HepG2 (cell line): ENCODE results near the gene OR2V2. TPM values are rescaled to one million over a fixed set of nuclear protein-coding genes. Genes with fewer than 3 reads are reported as not detected.

Experiments
- CERS6 ChIP-seq: sonication (generic); formaldehyde crosslinking; IDR thresholded peaks from 2 replicates; pipeline ENCODE4 v1.5.0; 2020; ENCODE audit warnings: missing genetic modification reagents
- HDAC1 ChIP-seq: sonication (generic); formaldehyde crosslinking; IDR thresholded peaks from 2 replicates; pipeline ENCODE4 v1.5.1; 2020; ENCODE audit warnings: mild to moderate bottlenecking, missing genetic modification reagents
- IKZF4 ChIP-seq: sonication (generic); formaldehyde crosslinking; IDR thresholded peaks from 2 replicates; pipeline ENCODE4 v1.5.1; 2020; ENCODE audit warnings: borderline replicate concordance, mild to moderate bottlenecking, low read depth, missing genetic modification reagents; ENCODE audit errors: not compliant biosample characterization
- KLF15 ChIP-seq: sonication (generic); formaldehyde crosslinking; IDR thresholded peaks from 2 replicates; pipeline ENCODE4 v1.8.1; 2023; ENCODE audit warnings: borderline replicate concordance, mild to moderate bottlenecking, inconsistent platforms, missing genetic modification reagents, mixed read lengths
- KLF9 ChIP-seq: IDR thresholded peaks from 2 replicates; pipeline ENCODE4 v1.6.1; 2016; ENCODE audit warnings: low read depth
- MAFG ChIP-seq: sonication (generic); formaldehyde crosslinking; IDR thresholded peaks from 2 replicates; pipeline ENCODE4 v1.5.1; 2020; ENCODE audit warnings: mild to moderate bottlenecking, missing genetic modification reagents
- POGZ ChIP-seq: sonication (generic); formaldehyde crosslinking; IDR thresholded peaks from 2 replicates; pipeline ENCODE4 v1.4.0; 2020; ENCODE audit warnings: mild to moderate bottlenecking, missing genetic modification reagents
- TEAD3 ChIP-seq: optimal IDR thresholded peaks from 2 replicates; pipeline ENCODE3; 2016; ENCODE audit warnings: borderline replicate concordance
- ZBTB42 ChIP-seq: sonication (generic); formaldehyde crosslinking; IDR thresholded peaks from 2 replicates; pipeline ENCODE4 v1.5.0; 2020; ENCODE audit warnings: mild to moderate bottlenecking, missing genetic modification reagents
- ZFP37 ChIP-seq: sonication (generic); formaldehyde crosslinking; IDR thresholded peaks from 2 replicates; pipeline ENCODE4 v1.4.0; 2020; ENCODE audit warnings: missing genetic modification reagents, borderline replicate concordance
- ZNF317 ChIP-seq: sonication (generic); formaldehyde crosslinking; IDR thresholded peaks from 2 replicates; pipeline ENCODE4 v1.5.0; 2020; ENCODE audit warnings: mild to moderate bottlenecking, missing genetic modification reagents
- ZNF580 ChIP-seq: IDR thresholded peaks from 2 replicates; pipeline ENCODE4 v1.6.1; 2016; ENCODE audit warnings: low read depth, borderline replicate concordance
- polyA plus RNA-seq, 8 experiments: library from polyadenylated mRNA; depleted of rRNA in 3 of 8; stranded (reverse) in 7 of 8; unstranded in 1 of 8; fragments of >200 nt; fragmentation: Illumina TruSeq in 4 of 8; extraction: Trizol in 4 of 8; gene quantifications; 2 replicates each; pipeline versions ENCODE4 v1.2.1 to v1.2.3, GENCODE V29; 2011 to 2016; ENCODE audit warnings: low read depth in 4 of 8, missing spikeins in 1 of 8, mixed read lengths in 1 of 8; ENCODE audit not compliant: insufficient read depth in 1 of 8
- total RNA-seq, 5 experiments: library from RNA; depleted of rRNA; stranded (reverse); fragments of >200 nt; fragmentation: Illumina TruSeq; extraction: Trizol; gene quantifications; 2 replicates each; pipeline ENCODE4 v1.2.3, GENCODE V29; 2016; ENCODE audit warnings: low read depth in 1 of 5
- TF ChIP-seq, protein P1 (sequence below): sonication (generic); formaldehyde crosslinking; IDR thresholded peaks from 2 replicates; pipeline ENCODE4 v1.4.0; 2020; ENCODE audit warnings: low read depth, missing genetic modification reagents
- TF ChIP-seq, protein P2 (sequence below): sonication (generic); formaldehyde crosslinking; IDR thresholded peaks from 2 replicates; pipeline ENCODE4 v1.5.0; 2020; ENCODE audit warnings: missing genetic modification reagents
- TF ChIP-seq, protein P3 (sequence below): sonication (generic); formaldehyde crosslinking; IDR thresholded peaks from 2 replicates; pipeline ENCODE4 v1.4.0; 2020; ENCODE audit warnings: missing genetic modification reagents, mild to moderate bottlenecking, borderline replicate concordance
- TF ChIP-seq, protein P4 (sequence below): sonication (generic); formaldehyde crosslinking; IDR thresholded peaks from 2 replicates; pipeline ENCODE4 v1.4.0; 2020; ENCODE audit warnings: missing genetic modification reagents, borderline replicate concordance

OR2V2 gene
- total and polyA plus RNA-seq, 2 of the 13 experiments (the other 11 are each of a cell fraction or from before 2014, with no cell fraction given), result not detected

DNA sequence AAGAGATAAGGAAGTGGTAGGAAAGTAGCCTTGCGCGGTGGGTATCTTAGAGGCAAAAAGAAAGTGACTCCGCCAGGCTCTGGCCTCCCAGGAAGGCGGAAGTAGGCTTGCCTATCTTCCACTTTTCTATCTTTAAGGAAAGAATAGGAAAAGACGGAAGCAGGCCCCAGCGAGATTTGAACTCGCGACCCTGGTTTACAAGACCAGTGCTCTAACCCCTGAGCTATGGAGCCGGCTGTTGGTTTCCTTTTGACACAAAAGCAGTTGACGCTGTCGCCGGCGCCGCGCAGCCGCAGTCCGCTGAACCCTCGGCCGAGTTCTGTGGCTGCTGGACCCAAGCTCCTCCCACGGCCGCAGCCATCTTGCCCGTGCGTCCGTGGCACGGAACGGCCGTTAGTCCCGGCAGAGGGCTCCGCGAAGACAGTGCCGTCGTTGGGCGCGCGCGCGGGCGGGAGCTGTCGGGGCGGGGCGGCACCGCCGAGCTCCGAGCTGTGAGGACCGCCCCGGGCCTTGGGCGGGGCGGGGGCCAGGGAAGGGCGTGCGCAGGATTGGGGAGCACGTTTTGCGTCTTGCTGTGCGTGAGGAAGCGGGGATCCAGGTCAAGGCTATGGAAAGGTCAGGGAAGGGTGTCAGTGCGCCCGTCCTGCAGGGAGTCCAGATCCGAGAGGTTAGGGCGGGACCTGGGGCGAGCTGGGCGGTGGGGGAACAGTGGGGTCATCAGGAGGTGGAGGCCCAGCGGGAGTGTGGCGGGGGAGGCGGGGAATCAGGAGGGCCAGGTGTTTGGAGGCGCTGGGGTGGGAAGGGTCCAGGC, 44.3 kb downstream of the OR2V2 start (continued):
- TF ChIP-seq, protein P1, sequence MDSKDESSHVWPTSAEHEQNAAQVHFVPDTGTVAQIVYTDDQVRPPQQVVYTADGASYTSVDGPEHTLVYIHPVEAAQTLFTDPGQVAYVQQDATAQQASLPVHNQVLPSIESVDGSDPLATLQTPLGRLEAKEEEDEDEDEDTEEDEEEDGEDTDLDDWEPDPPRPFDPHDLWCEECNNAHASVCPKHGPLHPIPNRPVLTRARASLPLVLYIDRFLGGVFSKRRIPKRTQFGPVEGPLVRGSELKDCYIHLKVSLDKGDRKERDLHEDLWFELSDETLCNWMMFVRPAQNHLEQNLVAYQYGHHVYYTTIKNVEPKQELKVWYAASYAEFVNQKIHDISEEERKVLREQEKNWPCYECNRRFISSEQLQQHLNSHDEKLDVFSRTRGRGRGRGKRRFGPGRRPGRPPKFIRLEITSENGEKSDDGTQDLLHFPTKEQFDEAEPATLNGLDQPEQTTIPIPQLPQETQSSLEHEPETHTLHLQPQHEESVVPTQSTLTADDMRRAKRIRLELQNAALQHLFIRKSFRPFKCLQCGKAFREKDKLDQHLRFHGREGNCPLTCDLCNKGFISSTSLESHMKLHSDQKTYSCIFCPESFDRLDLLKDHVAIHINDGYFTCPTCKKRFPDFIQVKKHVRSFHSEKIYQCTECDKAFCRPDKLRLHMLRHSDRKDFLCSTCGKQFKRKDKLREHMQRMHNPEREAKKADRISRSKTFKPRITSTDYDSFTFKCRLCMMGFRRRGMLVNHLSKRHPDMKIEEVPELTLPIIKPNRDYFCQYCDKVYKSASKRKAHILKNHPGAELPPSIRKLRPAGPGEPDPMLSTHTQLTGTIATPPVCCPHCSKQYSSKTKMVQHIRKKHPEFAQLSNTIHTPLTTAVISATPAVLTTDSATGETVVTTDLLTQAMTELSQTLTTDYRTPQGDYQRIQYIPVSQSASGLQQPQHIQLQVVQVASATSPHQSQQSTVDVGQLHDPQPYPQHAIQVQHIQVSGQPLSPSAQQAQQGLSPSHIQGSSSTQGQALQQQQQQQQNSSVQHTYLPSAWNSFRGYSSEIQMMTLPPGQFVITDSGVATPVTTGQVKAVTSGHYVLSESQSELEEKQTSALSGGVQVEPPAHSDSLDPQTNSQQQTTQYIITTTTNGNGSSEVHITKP (CRISPR knock-in tag), result no peak
- TF ChIP-seq ZNF317 (0 out of 2 replicates have a peak, but pooled peaks have one; percentile 22), ZNF580 (peak; percentile 30; the same call in 1 of the 2 replicates), IKZF4 (CRISPR knock-in tag) (no peak), CERS6 (no peak), POGZ (no peak), MAFG (CRISPR knock-in tag) (no peak), HDAC1 (CRISPR knock-in tag) (peak; percentile 55; the same call in 1 of the 2 replicates), ZBTB42 (CRISPR knock-in tag) (0 out of 2 replicates have a peak, but pooled peaks have one; percentile 31), ZFP37 (CRISPR knock-in tag) (0 out of 2 replicates have a peak, but pooled peaks have one; percentile 66), KLF9 (CRISPR knock-in tag) (no peak), TEAD3 (CRISPR knock-in tag) (no peak), KLF15 (0 out of 2 replicates have a peak, but pooled peaks have one; percentile 26)
- TF ChIP-seq, protein P2, sequence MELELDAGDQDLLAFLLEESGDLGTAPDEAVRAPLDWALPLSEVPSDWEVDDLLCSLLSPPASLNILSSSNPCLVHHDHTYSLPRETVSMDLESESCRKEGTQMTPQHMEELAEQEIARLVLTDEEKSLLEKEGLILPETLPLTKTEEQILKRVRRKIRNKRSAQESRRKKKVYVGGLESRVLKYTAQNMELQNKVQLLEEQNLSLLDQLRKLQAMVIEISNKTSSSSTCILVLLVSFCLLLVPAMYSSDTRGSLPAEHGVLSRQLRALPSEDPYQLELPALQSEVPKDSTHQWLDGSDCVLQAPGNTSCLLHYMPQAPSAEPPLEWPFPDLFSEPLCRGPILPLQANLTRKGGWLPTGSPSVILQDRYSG (CRISPR knock-in tag), result 0 out of 2 replicates have a peak, but pooled peaks have one; percentile 64
- TF ChIP-seq, protein P3, sequence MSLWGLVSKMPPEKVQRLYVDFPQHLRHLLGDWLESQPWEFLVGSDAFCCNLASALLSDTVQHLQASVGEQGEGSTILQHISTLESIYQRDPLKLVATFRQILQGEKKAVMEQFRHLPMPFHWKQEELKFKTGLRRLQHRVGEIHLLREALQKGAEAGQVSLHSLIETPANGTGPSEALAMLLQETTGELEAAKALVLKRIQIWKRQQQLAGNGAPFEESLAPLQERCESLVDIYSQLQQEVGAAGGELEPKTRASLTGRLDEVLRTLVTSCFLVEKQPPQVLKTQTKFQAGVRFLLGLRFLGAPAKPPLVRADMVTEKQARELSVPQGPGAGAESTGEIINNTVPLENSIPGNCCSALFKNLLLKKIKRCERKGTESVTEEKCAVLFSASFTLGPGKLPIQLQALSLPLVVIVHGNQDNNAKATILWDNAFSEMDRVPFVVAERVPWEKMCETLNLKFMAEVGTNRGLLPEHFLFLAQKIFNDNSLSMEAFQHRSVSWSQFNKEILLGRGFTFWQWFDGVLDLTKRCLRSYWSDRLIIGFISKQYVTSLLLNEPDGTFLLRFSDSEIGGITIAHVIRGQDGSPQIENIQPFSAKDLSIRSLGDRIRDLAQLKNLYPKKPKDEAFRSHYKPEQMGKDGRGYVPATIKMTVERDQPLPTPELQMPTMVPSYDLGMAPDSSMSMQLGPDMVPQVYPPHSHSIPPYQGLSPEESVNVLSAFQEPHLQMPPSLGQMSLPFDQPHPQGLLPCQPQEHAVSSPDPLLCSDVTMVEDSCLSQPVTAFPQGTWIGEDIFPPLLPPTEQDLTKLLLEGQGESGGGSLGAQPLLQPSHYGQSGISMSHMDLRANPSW (CRISPR knock-in tag), result no peak; the same call in 1 of the 2 replicates
- TF ChIP-seq, protein P4, sequence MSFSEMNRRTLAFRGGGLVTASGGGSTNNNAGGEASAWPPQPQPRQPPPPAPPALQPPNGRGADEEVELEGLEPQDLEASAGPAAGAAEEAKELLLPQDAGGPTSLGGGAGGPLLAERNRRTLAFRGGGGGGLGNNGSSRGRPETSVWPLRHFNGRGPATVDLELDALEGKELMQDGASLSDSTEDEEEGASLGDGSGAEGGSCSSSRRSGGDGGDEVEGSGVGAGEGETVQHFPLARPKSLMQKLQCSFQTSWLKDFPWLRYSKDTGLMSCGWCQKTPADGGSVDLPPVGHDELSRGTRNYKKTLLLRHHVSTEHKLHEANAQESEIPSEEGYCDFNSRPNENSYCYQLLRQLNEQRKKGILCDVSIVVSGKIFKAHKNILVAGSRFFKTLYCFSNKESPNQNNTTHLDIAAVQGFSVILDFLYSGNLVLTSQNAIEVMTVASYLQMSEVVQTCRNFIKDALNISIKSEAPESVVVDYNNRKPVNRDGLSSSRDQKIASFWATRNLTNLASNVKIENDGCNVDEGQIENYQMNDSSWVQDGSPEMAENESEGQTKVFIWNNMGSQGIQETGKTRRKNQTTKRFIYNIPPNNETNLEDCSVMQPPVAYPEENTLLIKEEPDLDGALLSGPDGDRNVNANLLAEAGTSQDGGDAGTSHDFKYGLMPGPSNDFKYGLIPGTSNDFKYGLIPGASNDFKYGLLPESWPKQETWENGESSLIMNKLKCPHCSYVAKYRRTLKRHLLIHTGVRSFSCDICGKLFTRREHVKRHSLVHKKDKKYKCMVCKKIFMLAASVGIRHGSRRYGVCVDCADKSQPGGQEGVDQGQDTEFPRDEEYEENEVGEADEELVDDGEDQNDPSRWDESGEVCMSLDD (CRISPR knock-in tag), result 0 out of 2 replicates have a peak, but pooled peaks have one; percentile 16
